GM10266 (cell line): Measurements from ENCODE around the gene HERC6.
"Not testable (repeated sequence)": the region's sequence is repeated elsewhere in the genome, so short reads cannot be mapped to it uniquely, and the experiment has no call there.

Source experiments
- DNase-seq: peaks from one replicate; pipeline ENCODE4 v3.0.0; 2012; ENCODE audit errors: extremely low spot score
- CTCF ChIP-seq: IDR thresholded peaks from 2 replicates; pipeline ENCODE4 v1.5.1; 2012; ENCODE audit warnings: mild to moderate bottlenecking, low read depth; ENCODE audit not compliant: control insufficient read depth, insufficient read depth; ENCODE audit errors: missing control alignments

The HERC6 gene

DNA sequence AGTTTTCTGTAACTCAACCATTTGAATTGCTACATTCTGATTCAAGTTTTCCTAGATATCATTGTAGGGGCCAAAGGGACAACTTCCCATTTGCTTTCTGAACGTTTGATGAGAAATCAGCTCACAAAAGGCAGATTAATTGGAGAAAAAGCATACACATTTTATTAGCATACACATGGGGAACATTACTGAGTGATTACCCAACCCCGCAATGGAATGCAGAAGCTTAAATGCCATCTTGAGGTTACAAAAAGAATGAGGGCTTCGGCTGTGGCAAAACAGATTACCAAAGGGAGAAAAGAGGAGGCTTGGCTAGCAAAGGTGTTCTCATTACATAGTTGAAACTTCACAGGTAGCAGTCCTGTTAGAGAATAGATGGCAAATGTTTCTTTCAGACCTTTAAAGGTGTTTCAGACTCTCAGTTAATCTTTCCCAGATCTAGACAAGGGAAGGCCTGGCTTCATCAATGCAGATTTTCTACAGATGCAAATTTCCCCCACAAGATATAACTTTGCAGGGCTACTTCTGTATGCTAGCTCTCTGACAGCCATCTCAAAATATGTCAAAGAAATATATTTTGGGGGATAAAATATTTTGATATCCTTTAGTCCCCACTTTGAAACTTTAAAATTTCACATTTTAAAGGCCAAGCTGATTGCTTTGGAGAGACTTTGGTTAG, 26.5 kb upstream of the HERC6 start:
- DNase-seq: no peak
- TF ChIP-seq CTCF: no peak

- DNase-seq: no peak
- no peak for TF ChIP-seq CTCF
Observed at GRCh38 chr4:88353324-88353723, 25.3 kb upstream of the HERC6 start.

DNA sequence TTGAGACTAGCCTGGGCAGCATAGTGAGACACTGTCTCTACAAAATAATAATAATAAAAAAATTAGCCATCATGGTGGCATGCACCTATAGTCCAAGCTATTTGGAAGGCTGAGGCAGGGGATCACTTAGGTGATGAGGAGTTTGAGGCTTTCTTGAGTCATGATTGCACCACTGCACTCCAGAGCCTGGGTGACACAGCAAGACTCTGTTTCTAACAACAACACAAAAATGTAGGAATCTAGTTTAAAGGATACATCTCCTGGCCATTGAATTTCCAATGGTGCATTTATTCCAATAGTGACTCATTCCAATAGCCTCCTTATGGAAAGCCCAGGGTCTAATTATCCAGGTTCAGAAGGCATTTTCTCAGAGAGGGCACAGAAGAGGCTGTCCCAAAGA, 21.9 kb upstream of the HERC6 start:
- TF ChIP-seq CTCF: no peak
- no peak for DNase-seq

DNA sequence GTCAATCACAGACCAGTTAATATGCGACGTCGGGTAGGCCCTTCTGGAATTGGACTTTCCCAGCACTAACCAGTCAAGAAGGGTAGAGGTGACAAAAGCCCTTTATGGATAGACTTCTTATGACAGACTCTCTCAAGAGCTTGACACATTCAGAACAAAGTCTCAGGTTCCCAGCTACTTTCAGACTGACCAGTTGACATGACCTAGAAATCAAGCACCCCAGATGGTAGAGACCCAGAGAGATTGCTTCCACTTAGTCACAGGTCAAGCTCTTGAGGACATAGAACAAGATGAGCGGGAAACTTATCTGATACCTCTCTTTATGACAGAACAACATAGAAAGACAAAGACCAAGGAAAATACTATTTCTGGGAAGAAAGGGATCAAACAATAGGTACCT, 21.4 kb upstream of the HERC6 start:
- no peak for DNase-seq
- no peak for TF ChIP-seq CTCF

- TF ChIP-seq CTCF: no peak
- DNase-seq: no peak
Observed at GRCh38 chr4:88359558-88359957, 19.1 kb upstream of the HERC6 start.

DNA sequence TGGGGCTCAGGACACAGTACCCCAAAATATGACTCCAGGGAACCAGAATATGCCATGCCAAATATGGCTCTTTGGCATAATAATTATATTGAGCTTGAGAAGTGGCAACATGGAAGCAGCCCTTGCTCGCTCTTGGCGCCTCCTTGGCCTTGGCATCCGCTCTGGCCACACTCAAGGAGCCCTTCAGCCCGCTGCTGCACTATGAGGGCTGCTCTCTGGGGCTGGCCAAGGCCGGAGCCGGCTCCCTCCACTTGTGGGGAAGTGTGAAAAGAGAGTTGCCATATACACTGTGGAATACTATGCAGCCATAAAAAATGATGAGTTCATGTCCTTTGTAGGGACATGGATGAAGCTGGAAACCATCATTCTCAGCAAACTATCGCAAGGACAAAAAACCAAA, 18.4 kb upstream of the HERC6 start:
- DNase-seq: no peak
- TF ChIP-seq CTCF: no peak

GRCh38 chr4:88360791-88361190, 17.9 kb upstream of the HERC6 start:
- no peak for TF ChIP-seq CTCF
- DNase-seq: no peak

DNA sequence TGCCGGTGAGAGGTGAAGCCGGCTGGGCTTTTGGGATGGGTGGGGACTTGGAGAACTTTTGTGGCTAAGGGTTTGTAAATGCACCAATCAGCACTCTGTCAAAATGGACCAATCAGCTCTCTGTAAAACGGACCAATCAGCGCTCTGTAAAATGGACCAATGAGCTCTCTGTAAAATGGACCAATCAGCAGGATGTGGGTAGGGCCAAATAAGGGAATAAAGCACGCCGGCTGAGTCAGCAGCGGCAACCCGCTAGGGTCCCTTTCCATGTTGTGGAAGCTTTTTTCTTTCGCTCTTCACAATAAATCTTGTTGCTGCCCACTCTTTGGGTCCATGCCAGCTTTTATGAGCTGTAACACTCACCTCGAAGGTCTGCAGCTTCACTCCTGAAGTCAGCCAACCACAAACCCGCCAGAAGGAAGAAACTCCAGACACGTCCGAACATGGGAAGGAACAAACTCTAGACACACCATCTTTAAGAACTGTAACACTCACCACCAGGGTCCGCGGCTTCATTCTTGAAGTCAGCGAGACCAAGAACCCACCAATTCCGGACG, 17.4 kb upstream of the HERC6 start:
- not testable (repeated sequence) for DNase-seq
